Osteoblast (primary cell): ENCODE data around the gene SMARCD1. TPM values are rescaled to one million over a fixed set of nuclear protein-coding genes. Genes with fewer than 3 reads are reported as not detected.
A peak's percentile ranks its signal among the peaks of the same experiment; 100 is the strongest.

Source experiments
- DNase-seq: peaks from one replicate; pipeline ENCODE4 v3.0.0; 2011; ENCODE audit warnings: low spot score, mixed read lengths; ENCODE audit not compliant: insufficient read length; ENCODE audit errors: missing footprints
- H2AFZ ChIP-seq: 2 replicates; pipeline ENCODE4 v1.6.0; 2011; ENCODE audit warnings: mild to moderate bottlenecking, low read length
- H3K27ac ChIP-seq: 2 replicates; pipeline ENCODE4 v1.5.1; 2011; ENCODE audit warnings: mild to moderate bottlenecking, low read depth, low read length, moderate library complexity
- H3K27me3 ChIP-seq: 2 replicates; pipeline ENCODE4 v1.6.0; 2012; ENCODE audit warnings: mild to moderate bottlenecking, control low read depth, inconsistent platforms, low read length, moderate library complexity; ENCODE audit not compliant: insufficient read depth
- H3K36me3 ChIP-seq: 2 replicates; pipeline ENCODE4 v1.5.1; 2011; ENCODE audit warnings: mild to moderate bottlenecking, low read length, control low read depth, moderate library complexity; ENCODE audit not compliant: insufficient read depth
- H3K4me1 ChIP-seq: 2 replicates; pipeline ENCODE4 v1.5.1; 2011; ENCODE audit warnings: mild to moderate bottlenecking, low read length, control low read depth, moderate library complexity; ENCODE audit not compliant: insufficient read depth
- H3K4me2 ChIP-seq: 2 replicates; pipeline ENCODE4 v1.6.0; 2011; ENCODE audit warnings: mild to moderate bottlenecking, low read length; ENCODE audit not compliant: insufficient read depth
- H3K4me3 ChIP-seq: fragments of 200-600 bp; sonication (generic); 3 replicates; pipeline ENCODE4 v1.5.1; 2012; ENCODE audit warnings: mild to moderate bottlenecking, low read length, inconsistent platforms; ENCODE audit not compliant: insufficient read depth
- H3K79me2 ChIP-seq: 2 replicates; pipeline ENCODE4 v1.6.0; 2012; ENCODE audit warnings: mild to moderate bottlenecking, low read length, control low read depth, inconsistent platforms; ENCODE audit not compliant: insufficient read depth
- H3K9me3 ChIP-seq: 2 replicates; pipeline ENCODE4 v1.5.1; 2011; ENCODE audit warnings: low read depth, low read length, control low read depth
- H4K20me1 ChIP-seq: 2 replicates; pipeline ENCODE4 v1.6.0; 2012; ENCODE audit warnings: mild to moderate bottlenecking, low read length, control low read depth; ENCODE audit not compliant: insufficient read depth
- total RNA-seq: library from RNA; depleted of rRNA; stranded (reverse); fragments of >200 nt; gene quantifications from 2 replicates; pipeline ENCODE4 v1.2.3, GENCODE V29; 2012
- TF ChIP-seq, protein P1 (sequence below): IDR thresholded peaks from 2 replicates; pipeline ENCODE4 v1.5.1; 2011; ENCODE audit warnings: mild to moderate bottlenecking, low read depth, low read length, moderate library complexity; ENCODE audit errors: extremely low read depth

Gene SMARCD1
- total RNA-seq: 50.3 and 53.0 TPM in 2 replicates

DNA sequence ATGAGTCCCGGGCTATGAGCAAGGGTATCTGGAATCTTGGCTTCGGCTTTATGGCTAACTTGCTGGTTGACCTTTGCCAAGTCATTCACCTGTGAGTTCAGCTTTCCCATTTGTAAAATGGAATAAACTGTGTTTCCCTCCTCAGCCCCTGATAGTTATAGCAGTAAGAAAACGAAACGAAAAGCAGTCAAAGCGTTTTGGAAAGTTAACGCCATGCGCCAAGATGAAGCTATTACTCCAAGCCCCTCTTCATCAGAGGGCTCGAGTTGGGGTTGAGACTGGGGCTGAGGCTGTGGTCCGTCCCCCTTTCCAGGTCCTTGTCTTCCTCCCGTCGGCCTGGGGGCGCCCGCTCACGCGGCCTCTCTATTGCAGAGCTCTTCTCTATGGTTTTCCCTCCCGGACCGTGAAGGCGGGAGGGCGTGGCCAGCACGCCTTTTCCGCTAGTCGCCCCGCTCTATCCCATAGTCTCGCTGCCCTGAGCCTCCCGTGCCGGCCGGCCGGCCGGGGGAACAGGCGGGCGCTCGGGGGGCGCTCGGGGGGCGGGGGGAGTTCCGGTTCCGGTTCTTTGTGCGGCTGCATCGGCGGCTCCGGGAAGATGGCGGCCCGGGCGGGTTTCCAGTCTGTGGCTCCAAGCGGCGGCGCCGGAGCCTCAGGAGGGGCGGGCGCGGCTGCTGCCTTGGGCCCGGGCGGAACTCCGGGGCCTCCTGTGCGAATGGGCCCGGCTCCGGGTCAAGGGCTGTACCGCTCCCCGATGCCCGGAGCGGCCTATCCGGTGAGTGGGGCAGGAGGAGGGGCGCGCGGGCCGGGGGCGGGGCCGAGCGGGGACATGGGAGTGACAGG lies at the start of gene SMARCD1:
Gene SMARCD1 (plus strand): TSS at position 568 of the 840 bp plus-strand sequence. CDS start 28 bp downstream, at position 596.
- Histone ChIP-seq H2AFZ (peak within 1 kb of the TSS; percentile 94), H3K9me3 (no peaks in the 10 kb centered on the region), H3K4me3 (peak within 1 kb of the TSS; percentile 94), H3K4me1 (peaks cover 26% of the 10 kb centered on the region), H4K20me1 (peaks cover 13% of the 10 kb centered on the region), H3K79me2 (peaks cover 20% of the 10 kb centered on the region), H3K27me3 (no peaks in the 10 kb centered on the region), H3K4me2 (peak within 1 kb of the TSS; percentile 98), H3K27ac (peak within 1 kb of the TSS; percentile 90), H3K36me3 (peaks cover 30% of the 10 kb centered on the region)
- TF ChIP-seq, protein P1, sequence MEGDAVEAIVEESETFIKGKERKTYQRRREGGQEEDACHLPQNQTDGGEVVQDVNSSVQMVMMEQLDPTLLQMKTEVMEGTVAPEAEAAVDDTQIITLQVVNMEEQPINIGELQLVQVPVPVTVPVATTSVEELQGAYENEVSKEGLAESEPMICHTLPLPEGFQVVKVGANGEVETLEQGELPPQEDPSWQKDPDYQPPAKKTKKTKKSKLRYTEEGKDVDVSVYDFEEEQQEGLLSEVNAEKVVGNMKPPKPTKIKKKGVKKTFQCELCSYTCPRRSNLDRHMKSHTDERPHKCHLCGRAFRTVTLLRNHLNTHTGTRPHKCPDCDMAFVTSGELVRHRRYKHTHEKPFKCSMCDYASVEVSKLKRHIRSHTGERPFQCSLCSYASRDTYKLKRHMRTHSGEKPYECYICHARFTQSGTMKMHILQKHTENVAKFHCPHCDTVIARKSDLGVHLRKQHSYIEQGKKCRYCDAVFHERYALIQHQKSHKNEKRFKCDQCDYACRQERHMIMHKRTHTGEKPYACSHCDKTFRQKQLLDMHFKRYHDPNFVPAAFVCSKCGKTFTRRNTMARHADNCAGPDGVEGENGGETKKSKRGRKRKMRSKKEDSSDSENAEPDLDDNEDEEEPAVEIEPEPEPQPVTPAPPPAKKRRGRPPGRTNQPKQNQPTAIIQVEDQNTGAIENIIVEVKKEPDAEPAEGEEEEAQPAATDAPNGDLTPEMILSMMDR: peak; percentile 60
- peak; percentile 98 for DNase-seq

DNA sequence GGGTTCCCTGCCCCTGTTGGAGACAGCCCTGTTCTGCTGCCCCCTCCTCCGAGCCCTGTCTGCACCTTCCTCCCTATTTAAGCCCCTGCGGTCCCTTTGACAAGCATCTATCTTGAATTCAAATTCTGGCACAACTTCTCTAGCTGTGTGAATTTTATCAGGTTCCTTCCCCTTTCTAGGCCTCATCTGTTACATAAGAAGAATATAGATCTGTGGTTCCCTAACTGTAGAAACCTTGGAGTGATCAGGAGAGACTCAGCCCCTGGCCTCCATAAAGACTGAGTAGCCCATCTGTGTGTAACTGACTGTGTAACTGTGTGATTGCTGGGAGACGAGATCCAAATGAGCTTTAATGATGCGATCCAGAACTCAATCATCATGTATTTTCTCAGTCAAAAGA lies 46.8 kb upstream of the SMARCD1 start:
- Histone ChIP-seq H3K27ac (no peak overlapping the region), H3K4me3 (no peak overlapping the region), H3K4me1 (no peaks in the 10 kb centered on the region), H4K20me1 (no peaks in the 10 kb centered on the region), H3K4me2 (no peak overlapping the region), H3K27me3 (no peaks in the 10 kb centered on the region), H2AFZ (no peak overlapping the region), H3K79me2 (no peaks in the 10 kb centered on the region), H3K36me3 (no peaks in the 10 kb centered on the region), H3K9me3 (no peaks in the 10 kb centered on the region)
- DNase-seq: no peak
- TF ChIP-seq, protein P1: no peak

DNA sequence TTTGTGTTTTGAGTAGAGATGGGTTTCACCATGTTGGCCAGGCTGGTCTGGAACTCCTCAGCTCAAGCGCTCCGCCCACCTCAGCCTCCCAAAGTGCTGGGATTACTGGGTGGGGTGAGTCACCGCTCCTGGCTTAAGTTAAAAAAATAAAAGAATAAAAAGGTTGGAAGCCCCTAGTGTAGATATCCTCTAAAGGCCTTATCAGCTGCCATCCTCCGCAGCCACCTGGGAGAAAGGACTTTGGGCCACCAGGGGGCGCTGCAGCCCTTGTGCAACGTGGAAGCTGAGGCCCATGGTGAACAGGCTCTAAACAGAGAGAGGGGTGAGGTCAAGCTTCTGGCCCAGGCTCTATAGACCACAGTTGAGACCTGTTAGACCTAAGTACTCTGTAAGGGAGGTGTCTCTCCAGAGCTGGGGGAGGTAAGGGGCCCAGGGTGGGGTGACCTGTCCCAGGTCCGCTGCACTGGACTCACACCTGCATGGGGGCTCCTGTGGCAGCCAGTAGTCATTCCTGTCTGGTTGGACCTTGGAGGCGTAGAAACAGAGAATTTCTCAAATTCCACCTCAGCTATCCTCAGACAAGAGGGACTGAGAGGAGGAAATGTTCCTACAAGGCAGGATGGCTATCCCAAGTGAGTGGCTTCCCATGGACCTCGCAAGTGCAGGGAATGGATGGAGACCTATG lies 45.8 kb upstream of the SMARCD1 start:
- H3K36me3 ChIP-seq: no peaks in the 10 kb centered on the region
- H3K9me3 ChIP-seq: no peaks in the 10 kb centered on the region
- no peak overlapping the region for H3K4me2 ChIP-seq
- no peak overlapping the region for H2AFZ ChIP-seq
- H3K27ac ChIP-seq: no peak overlapping the region
- TF ChIP-seq, protein P1: peak; percentile 91
- DNase-seq: peak; percentile 91
- no peaks in the 10 kb centered on the region for H3K27me3 ChIP-seq
- H3K4me1 ChIP-seq: peaks cover 3% of the 10 kb centered on the region
- no peak overlapping the region for H3K4me3 ChIP-seq
- H4K20me1 ChIP-seq: no peaks in the 10 kb centered on the region
- H3K79me2 ChIP-seq: no peaks in the 10 kb centered on the region

DNA sequence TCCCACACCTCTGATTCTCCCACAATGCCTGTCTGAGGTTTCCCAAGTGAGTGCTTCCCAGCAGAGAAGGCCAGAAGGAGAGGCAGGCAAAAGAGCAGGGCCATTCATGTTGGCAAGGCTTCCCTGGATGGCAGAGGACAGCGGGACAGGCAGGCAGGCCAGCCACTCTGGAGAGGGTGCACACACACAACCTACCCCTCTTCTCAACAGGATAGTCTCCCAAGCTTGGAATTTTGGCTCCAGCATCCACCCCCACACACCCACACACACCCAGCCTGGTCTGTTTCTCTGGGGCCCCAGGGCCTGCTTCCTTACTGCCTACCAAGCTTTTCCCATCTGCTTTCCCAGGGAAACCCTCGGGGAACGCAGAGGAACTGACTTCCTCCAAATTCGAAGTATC lies 44.5 kb upstream of the SMARCD1 start:
- peak; percentile 11 for DNase-seq

More for the DNA sequence above, 44.5 kb upstream of the SMARCD1 start:
- TF ChIP-seq, protein P1: no peak
- Histone ChIP-seq H3K27me3 (no peaks in the 10 kb centered on the region), H3K4me3 (no peak overlapping the region), H3K36me3 (no peaks in the 10 kb centered on the region), H3K4me2 (no peak overlapping the region), H3K4me1 (peaks cover 3% of the 10 kb centered on the region), H2AFZ (no peak overlapping the region), H3K9me3 (no peaks in the 10 kb centered on the region), H3K79me2 (no peaks in the 10 kb centered on the region), H4K20me1 (no peaks in the 10 kb centered on the region), H3K27ac (no peak overlapping the region)
